H9 (cell line): Measurements from ENCODE around the gene PLEKHG5. TPM values are rescaled to one million over a fixed set of nuclear protein-coding genes. Genes with fewer than 3 reads are reported as not detected.

Experiments used
- DNase-seq: peaks from one replicate; pipeline ENCODE4 v3.0.0-alpha.2; 2017
- H2AFZ ChIP-seq: one replicate; pipeline ENCODE4 v1.6.1; 2013; ENCODE audit warnings: mild to moderate bottlenecking, low read length, control low read depth, moderate library complexity
- H2AK5ac ChIP-seq: 2 replicates; pipeline ENCODE4 v1.6.1; 2013; ENCODE audit warnings: low read length, control low read depth, mixed read lengths; ENCODE audit not compliant: insufficient read length
- H2BK120ac ChIP-seq: one replicate; pipeline ENCODE4 v1.6.1; 2013; ENCODE audit warnings: low read depth, mild to moderate bottlenecking, low read length, control low read depth, inconsistent platforms; ENCODE audit not compliant: poor library complexity, severe bottlenecking
- H2BK12ac ChIP-seq: 2 replicates; pipeline ENCODE4 v1.6.1; 2013; ENCODE audit warnings: low read length, control low read depth, mixed read lengths, low read depth; ENCODE audit not compliant: insufficient read length
- H2BK15ac ChIP-seq: 2 replicates; pipeline ENCODE4 v1.6.1; 2013; ENCODE audit warnings: low read depth, low read length, control low read depth
- H2BK20ac ChIP-seq: one replicate; pipeline ENCODE4 v1.6.1; 2013; ENCODE audit warnings: low read depth, mild to moderate bottlenecking, low read length, control low read depth, inconsistent platforms; ENCODE audit not compliant: poor library complexity, severe bottlenecking
- H2BK5ac ChIP-seq: 2 replicates; pipeline ENCODE4 v1.6.1; 2013; ENCODE audit warnings: low read length, control low read depth, mixed read lengths; ENCODE audit not compliant: insufficient read length
- H3K14ac ChIP-seq: 2 replicates; pipeline ENCODE4 v1.6.1; 2013; ENCODE audit warnings: low read length, control low read depth; ENCODE audit not compliant: insufficient read depth
- H3K18ac ChIP-seq: 2 replicates; pipeline ENCODE4 v1.6.1; 2013; ENCODE audit warnings: low read depth, mild to moderate bottlenecking, mixed read lengths, low read length, control low read depth; ENCODE audit not compliant: insufficient read length
- H3K23ac ChIP-seq: 2 replicates; pipeline ENCODE4 v1.6.1; 2013; ENCODE audit warnings: low read length, control low read depth, mixed read lengths, low read depth; ENCODE audit not compliant: insufficient read length
- H3K23me2 ChIP-seq: 2 replicates; pipeline ENCODE4 v1.6.1; 2013; ENCODE audit warnings: low read depth, mild to moderate bottlenecking, mixed read lengths, low read length, control low read depth; ENCODE audit not compliant: insufficient read length, poor library complexity, severe bottlenecking
- H3K27ac ChIP-seq: 2 replicates; pipeline ENCODE4 v1.5.1; 2013; ENCODE audit warnings: low read length, control low read depth, mixed read lengths, low read depth; ENCODE audit not compliant: insufficient read length
- H3K27me3 ChIP-seq: 2 replicates; pipeline ENCODE4 v1.6.1; 2013; ENCODE audit warnings: low read length, control low read depth, inconsistent platforms; ENCODE audit not compliant: insufficient read depth
- H3K4ac ChIP-seq: 2 replicates; pipeline ENCODE4 v1.6.1; 2013; ENCODE audit warnings: low read depth, mild to moderate bottlenecking, control low read depth, inconsistent platforms, low read length, moderate library complexity
- H3K4me1 ChIP-seq: 2 replicates; pipeline ENCODE4 v1.6.1; 2013; ENCODE audit warnings: low read length, control low read depth, inconsistent platforms; ENCODE audit not compliant: insufficient read depth
- H3K4me2 ChIP-seq: 2 replicates; pipeline ENCODE4 v1.6.1; 2013; ENCODE audit warnings: low read length, control low read depth, mixed read lengths; ENCODE audit not compliant: insufficient read length, insufficient read depth
- H3K56ac ChIP-seq: 2 replicates; pipeline ENCODE4 v1.6.1; 2013; ENCODE audit warnings: low read depth, mild to moderate bottlenecking, mixed read lengths, low read length, control low read depth; ENCODE audit not compliant: insufficient read length
- H3K79me1 ChIP-seq: 2 replicates; pipeline ENCODE4 v1.6.1; 2013; ENCODE audit warnings: low read depth, mild to moderate bottlenecking, moderate library complexity, low read length, control low read depth, inconsistent platforms; ENCODE audit not compliant: insufficient read depth, poor library complexity, severe bottlenecking
- H3K79me2 ChIP-seq: 2 replicates; pipeline ENCODE4 v1.6.1; 2013; ENCODE audit warnings: low read length, control low read depth, inconsistent platforms; ENCODE audit not compliant: insufficient read depth
- H3K9ac ChIP-seq: 2 replicates; pipeline ENCODE4 v1.6.1; 2013; ENCODE audit warnings: low read length, control low read depth, mixed read lengths; ENCODE audit not compliant: insufficient read length; ENCODE audit errors: extremely low read depth
- H3K9me3 ChIP-seq: one replicate; pipeline ENCODE4 v1.6.1; 2013; ENCODE audit warnings: low read depth, low read length, inconsistent platforms; ENCODE audit not compliant: control insufficient read depth
- H3T11ph ChIP-seq: one replicate; pipeline ENCODE4 v1.6.1; 2013; ENCODE audit warnings: mild to moderate bottlenecking, low read length, control low read depth, inconsistent platforms
- H4K20me1 ChIP-seq: one replicate; pipeline ENCODE4 v1.6.1; 2013; ENCODE audit not compliant: control insufficient read depth, insufficient read length, insufficient read depth
- H4K5ac ChIP-seq: 2 replicates; pipeline ENCODE4 v1.6.1; 2013; ENCODE audit warnings: low read depth, mild to moderate bottlenecking, mixed read lengths, low read length, control low read depth; ENCODE audit not compliant: insufficient read length
- H4K8ac ChIP-seq: replicated peaks from 2 replicates; pipeline ENCODE4 v1.6.1; 2013; ENCODE audit warnings: low read length, control low read depth, mixed read lengths, low read depth; ENCODE audit not compliant: insufficient read length
- H4K91ac ChIP-seq: 2 replicates; pipeline ENCODE4 v1.6.1; 2013; ENCODE audit warnings: low read depth, mild to moderate bottlenecking, moderate library complexity, mixed read lengths, low read length, control low read depth; ENCODE audit not compliant: insufficient read length
- H3K27ac Mint-ChIP-seq, 3 experiments: 2 replicates in 2 of 3; 3 replicates in 1 of 3; pipeline ENCODE4 v1.8.0; 2020 to 2021; ENCODE audit warnings: mixed read lengths in 3 of 3, mild to moderate bottlenecking in 1 of 3, moderate library complexity in 1 of 3
- H3K27me3 Mint-ChIP-seq: 2 replicates; pipeline ENCODE4 v1.8.0; 2021; ENCODE audit warnings: low read depth, mild to moderate bottlenecking, moderate library complexity, mixed read lengths
- H3K36me3 Mint-ChIP-seq, 3 experiments: 2 replicates in 2 of 3; 3 replicates in 1 of 3; pipeline ENCODE4 v1.8.0; 2020 to 2021; ENCODE audit warnings: low read depth in 3 of 3, mixed read lengths in 3 of 3; ENCODE audit not compliant: insufficient read depth in 1 of 3
- H3K4me1 Mint-ChIP-seq, 2 experiments: 2 replicates each; pipeline ENCODE4 v1.8.0; 2020; ENCODE audit warnings: mixed read lengths in 2 of 2
- H3K4me3 Mint-ChIP-seq, 2 experiments: 2 replicates in 1 of 2; 3 replicates in 1 of 2; pipeline ENCODE4 v1.8.0; 2020 to 2021; ENCODE audit warnings: mild to moderate bottlenecking in 2 of 2, mixed read lengths in 2 of 2, moderate library complexity in 1 of 2
- H3K9me3 Mint-ChIP-seq, 2 experiments: 2 replicates in 1 of 2; 3 replicates in 1 of 2; pipeline ENCODE4 v1.8.0; 2020; ENCODE audit warnings: mild to moderate bottlenecking in 2 of 2, mixed read lengths in 2 of 2, moderate library complexity in 1 of 2
- CTCF ChIP-seq: fragments of 200-600 bp; sonication (generic); conservative IDR thresholded peaks from 3 replicates; pipeline ENCODE4 v1.8.0; 2021; ENCODE audit warnings: antibody characterized with exemption, mild to moderate bottlenecking
- WGBS: extraction: QIAGEN DNeasy Blood & Tissue Kit; methylation state at CpG from one replicate; pipeline ENCODE4 v1.1.7; 2013; ENCODE audit warnings: missing lambda C conversion rate, low lambda C conversion rate, mixed read lengths; ENCODE audit not compliant: insufficient read length; ENCODE audit errors: extremely low coverage; 5-methylcytosine and 5-hydroxymethylcytosine counted together
- total RNA-seq: library from RNA; stranded (reverse); gene quantifications from 2 replicates; pipeline ENCODE4 v1.2.1, GENCODE V29; 2021

Gene PLEKHG5
- total RNA-seq, 1 experiment from 2014 or later = 22.3 TPM

- Histone ChIP-seq H2AK5ac (no peak overlapping the region), H2BK120ac (no peak overlapping the region), H3K23ac (no peak overlapping the region), H3K18ac (no peak overlapping the region), H2AFZ (no peak overlapping the region), H2BK12ac (no peak overlapping the region), H3K27me3 (no peaks in the 10 kb centered on the region), H4K20me1 (no peaks in the 10 kb centered on the region), H3K23me2 (peaks cover 9% of the 10 kb centered on the region), H3K4me2 (no peak overlapping the region), H4K91ac (no peak overlapping the region), H3K79me2 (no peaks in the 10 kb centered on the region), H2BK15ac (no peak overlapping the region), H3K9me3 (no peaks in the 10 kb centered on the region), H3K56ac (no peak overlapping the region), H3T11ph (no peak overlapping the region), H2BK20ac (no peak overlapping the region), H4K8ac (no peak overlapping the region), H3K27ac (no peak overlapping the region), H3K4me1 (no peaks in the 10 kb centered on the region; the same call in 1 of the 2 replicates), H3K14ac (no peak overlapping the region), H3K4ac (no peak overlapping the region), H3K79me1 (no peaks in the 10 kb centered on the region), H4K5ac (no peak overlapping the region), H2BK5ac (no peak overlapping the region), H3K9ac (no peak overlapping the region)
- H3K4me3 Mint-ChIP-seq = no peak overlapping the region
- DNase-seq = no peak
- H3K4me1 Mint-ChIP-seq = peaks cover 12 to 15% of the 10 kb centered on the region in 2 experiments
- H3K27me3 Mint-ChIP-seq = peaks cover 40% of the 10 kb centered on the region
- no CpG with 5 or more reads among the region's 27 CpGs for WGBS
- no peaks in the 10 kb centered on the region; a peak in 1 of 7 replicates for H3K36me3 Mint-ChIP-seq
- H3K9me3 Mint-ChIP-seq = no peaks in the 10 kb centered on the region
- H3K27ac Mint-ChIP-seq = no peak overlapping the region
- TF ChIP-seq CTCF = no peak
Measured at GRCh38 chr1:6500544-6501278, 9.2 kb upstream of the PLEKHG5 start.
